Measurements from ENCODE around the gene TRAPPC2L.

TRAPPC2L gene

GRCh38 chr16:88856828-88857727 is at the start of gene TRAPPC2L, which contains the start of gene GALNS:
Gene TRAPPC2L (plus strand): TSS chr16:88857127. CDS start chr16:88857151, 24 bp downstream.
Gene GALNS (minus strand): TSS chr16:88856947. CDS start chr16:88856877, 70 bp downstream.
- Histone ChIP-seq H3K4me3 (ENCODE audit: low read depth in 1 of 2, low read length in 1 of 2) (peak within 1 kb of the TSS; percentile 70 to 97), H3K36me3 (peaks cover 21% of the 10 kb centered on the region), H3K4me1 (ENCODE audit: control insufficient read depth in 1 of 2, insufficient read depth in 1 of 2, low read depth in 1 of 2, low read length in 1 of 2) (peaks cover 65 to 69% of the 10 kb centered on the region in 2 experiments), H3K27me3 (no peaks in the 10 kb centered on the region), H3K27ac (peak within 1 kb of the TSS; percentile 94), H3K9me3 (no peaks in the 10 kb centered on the region)
- peak; percentile 53 for TF ChIP-seq CTCF (IDR thresholded peaks at IDR 0.05)

- H3K9me3 ChIP-seq, result no peaks in the 10 kb centered on the region
- no peak overlapping the region for H3K4me3 ChIP-seq (ENCODE audit: low read depth in 1 of 2, low read length in 1 of 2)
- H3K27me3 ChIP-seq, result no peaks in the 10 kb centered on the region
- H3K36me3 ChIP-seq, result peaks cover 10% of the 10 kb centered on the region
- peaks cover 43% of the 10 kb centered on the region in 2 experiments for H3K4me1 ChIP-seq (ENCODE audit: control insufficient read depth in 1 of 2, insufficient read depth in 1 of 2, low read depth in 1 of 2, low read length in 1 of 2)
- no peak for TF ChIP-seq CTCF (IDR thresholded peaks at IDR 0.05)
- no peak overlapping the region for H3K27ac ChIP-seq
These were observed 49.7 kb upstream of the TRAPPC2L start for GRCh38 chr16:88807142-88807625.

GRCh38 chr16:88807626-88808453 is 49.1 kb upstream of the TRAPPC2L start:
- no peaks in the 10 kb centered on the region for H3K27me3 ChIP-seq
- peaks cover 10% of the 10 kb centered on the region for H3K36me3 ChIP-seq
- H3K4me3 ChIP-seq (ENCODE audit: low read depth in 1 of 2, low read length in 1 of 2), result no peak overlapping the region
- no peaks in the 10 kb centered on the region for H3K9me3 ChIP-seq
- no peak for TF ChIP-seq CTCF (IDR thresholded peaks at IDR 0.05)
- H3K4me1 ChIP-seq (ENCODE audit: control insufficient read depth in 1 of 2, insufficient read depth in 1 of 2, low read depth in 1 of 2, low read length in 1 of 2), result peaks cover 43 to 44% of the 10 kb centered on the region in 2 experiments
- no peak overlapping the region for H3K27ac ChIP-seq

- no peaks in the 10 kb centered on the region for H3K9me3 ChIP-seq
- H3K4me3 ChIP-seq (ENCODE audit: low read depth in 1 of 2, low read length in 1 of 2), result no peak overlapping the region
- no peaks in the 10 kb centered on the region for H3K27me3 ChIP-seq
- H3K36me3 ChIP-seq, result peaks cover 14% of the 10 kb centered on the region
- peak overlapping the region; percentile 2 for H3K27ac ChIP-seq
- peaks cover 41 to 46% of the 10 kb centered on the region in 2 experiments for H3K4me1 ChIP-seq (ENCODE audit: control insufficient read depth in 1 of 2, insufficient read depth in 1 of 2, low read depth in 1 of 2, low read length in 1 of 2)
- TF ChIP-seq CTCF (IDR thresholded peaks at IDR 0.05), result no peak
These were observed 47.8 kb upstream of the TRAPPC2L start for GRCh38 chr16:88809068-88809675.

GRCh38 chr16:88809676-88810165 is 47.2 kb upstream of the TRAPPC2L start:
- Histone ChIP-seq H3K4me3 (ENCODE audit: low read depth in 1 of 2, low read length in 1 of 2) (no peak overlapping the region), H3K9me3 (no peaks in the 10 kb centered on the region), H3K36me3 (peaks cover 20% of the 10 kb centered on the region), H3K4me1 (ENCODE audit: control insufficient read depth in 1 of 2, insufficient read depth in 1 of 2, low read depth in 1 of 2, low read length in 1 of 2) (peaks cover 36 to 41% of the 10 kb centered on the region in 2 experiments), H3K27me3 (no peaks in the 10 kb centered on the region), H3K27ac (peak overlapping the region; percentile 2)
- no peak for TF ChIP-seq CTCF (IDR thresholded peaks at IDR 0.05)

All from neutrophil (primary cell).